ENCODE results near the gene GNB1. TPM values are rescaled to one million over a fixed set of nuclear protein-coding genes. Genes with fewer than 3 reads are reported as not detected.
A peak's percentile ranks its signal among the peaks of the same experiment; 100 is the strongest.

The GNB1 gene
- total and polyA plus RNA-seq, 10 of the 15 experiments (the other 5 are each of a cell fraction or from before 2014, with no cell fraction given), result 23.0 to 392 (median 93.9) TPM

- H3K36me3 ChIP-seq (ENCODE audit: control insufficient read depth in 2 of 2, insufficient read depth in 2 of 2, low read length in 1 of 2), result peaks cover 49 to 50% of the 10 kb centered on the region in 2 experiments
- intact Hi-C loops (cut with micrococcal nuclease; ENCODE audit: unreplicated experiment) (no loop called here), in situ Hi-C loops (cut with MboI) (loop anchor here (10.0 kb wide), 1 partner anchor 116 kb away; no protein-coding TSS in a partner anchor)
- RAD21 ChIA-PET (ENCODE audit: unreplicated experiment), result interaction anchor here (0.9 to 2.6 kb wide), 3 partner anchors 9 to 117 kb away, joined by 3 to 17 read pairs (median 5); no protein-coding TSS in a partner anchor
- no peak overlapping the region for H2AFZ ChIP-seq (ENCODE audit: control insufficient read depth, low read depth, low read length)
- H3K4me1 ChIP-seq (ENCODE audit: control insufficient read depth, insufficient read depth, low read length), result no peaks in the 10 kb centered on the region
- WGBS (ENCODE audit: insufficient coverage, insufficient replicate concordance, low lambda C conversion rate, missing lambda C conversion rate), result 92% methylated on average over 25 of the region's 25 CpGs
- no peak for FAIRE-seq
- no peak overlapping the region for H3K4me3 ChIP-seq
- TF ChIP-seq RAD51 (IDR thresholded peaks at IDR 0.05) (no peak), CTCF (IDR thresholded peaks at IDR 0.05 in 2 of 3, conservative IDR thresholded peaks at IDR 0.05 in 1 of 3; ENCODE audit: control insufficient read depth in 2 of 3, extremely low read depth in 1 of 3, insufficient read depth in 1 of 3, low read depth in 3 of 3, low read length in 3 of 3) (peak; percentile 33 to 46 (median 37); a peak in 4 of 6 replicates), PAX5 (IDR thresholded peaks at IDR 0.05; ENCODE audit: borderline replicate concordance, low read depth, low read length) (no peak), RAD21 (IDR thresholded peaks at IDR 0.05; ENCODE audit: insufficient read depth, low read depth, low read length) (peak; percentile 38), SMC3 (IDR thresholded peaks at IDR 0.05; ENCODE audit: borderline replicate concordance, low read length) (peak; percentile 34; the same call in 1 of the 2 replicates)
- H3K9me3 ChIP-seq (replicated peaks; ENCODE audit: control insufficient read depth, insufficient read depth, low read length), result no peaks in the 10 kb centered on the region
- CTCF ChIA-PET, result interaction anchor here (0.7 to 1.8 kb wide), 11 partner anchors 9 to 119 kb away, joined by 3 to 14 read pairs (median 5); no protein-coding TSS in a partner anchor
- no peak for DNase-seq (ENCODE audit: low read depth, low spot score)
- 0 out of 3 replicates have a peak, but pooled peaks have one; percentile 31 for ATAC-seq
- H4K20me1 ChIP-seq (ENCODE audit: control insufficient read depth, insufficient read depth), result no peaks in the 10 kb centered on the region; the same call in 1 of the 2 replicates
- H3K79me2 ChIP-seq (ENCODE audit: control insufficient read depth, insufficient read depth, low read length), result no peaks in the 10 kb centered on the region
- H3K27ac ChIP-seq (ENCODE audit: control insufficient read depth, insufficient read depth), result no peak overlapping the region
- no peak overlapping the region for H3K4me2 ChIP-seq (ENCODE audit: control insufficient read depth, insufficient read depth)
- no peaks in the 10 kb centered on the region for H3K27me3 ChIP-seq (replicated peaks in 1 of 2; ENCODE audit: control insufficient read depth in 2 of 2, insufficient read depth in 2 of 2, low read length in 1 of 2)
- H3K9ac ChIP-seq (ENCODE audit: control insufficient read depth, insufficient read depth, low read length), result no peak overlapping the region
- BruUV-seq (replicated peaks), result no TSS peak
- POLR2A ChIA-PET, result interaction anchor here (0.5 to 1.6 kb wide), 3 partner anchors 9 to 108 kb away, joined by 4 read pairs; no protein-coding TSS in a partner anchor
- SMC1A ChIA-PET (ENCODE audit: uncharacterized antibody, unreplicated experiment), result interaction anchor here (0.9 to 2.0 kb wide), 4 partner anchors 8 to 117 kb away, joined by 3 to 10 read pairs (median 4); no protein-coding TSS in a partner anchor
These were observed 102.0 kb downstream of the GNB1 start for GRCh38 chr1:1788646-1789431.

All from GM12878 (cell line).